H4 (cell line): ENCODE data around the gene SAMD11. TPM values are rescaled to one million over a fixed set of nuclear protein-coding genes. Genes with fewer than 3 reads are reported as not detected.

ENCODE experiments used
- DNase-seq: peaks from one replicate; pipeline ENCODE4 v3.0.0-alpha.2; 2015; ENCODE audit warnings: low spot score
- total RNA-seq: library from RNA; depleted of rRNA; stranded (reverse); fragments of >200 nt; shearing (Covaris generic); gene quantifications from 2 replicates; pipeline ENCODE4 v1.2.3, GENCODE V29; 2014

SAMD11 gene
- total RNA-seq, 1 experiment from 2014 or later = 39.7 TPM

GRCh38 chr1:917466-918091 is 6.1 kb upstream of the SAMD11 start:
- no peak for DNase-seq

GRCh38 chr1:918353-918752 is 5.4 kb upstream of the SAMD11 start:
- no peak for DNase-seq

- no peak for DNase-seq
Measured at GRCh38 chr1:918843-919242, 4.9 kb upstream of the SAMD11 start.

GRCh38 chr1:919271-919872 is 4.4 kb upstream of the SAMD11 start:
- DNase-seq = no peak

GRCh38 chr1:920010-920409 is 3.7 kb upstream of the SAMD11 start:
- DNase-seq = no peak

- no peak for DNase-seq
Measured at GRCh38 chr1:920521-920920, 3.2 kb upstream of the SAMD11 start.

- DNase-seq = peak; percentile 70
Measured at GRCh38 chr1:921011-921837, 2.5 kb upstream of the SAMD11 start.

- no peak for DNase-seq
Measured at GRCh38 chr1:923991-924655, 400 bp downstream of the SAMD11 start.

- DNase-seq = no peak
Measured at GRCh38 chr1:924656-925560, 1.2 kb downstream of the SAMD11 start.

GRCh38 chr1:925561-926421 is 2.1 kb downstream of the SAMD11 start:
- peak; percentile 56 for DNase-seq

- DNase-seq = no peak
Measured at GRCh38 chr1:927234-927633, 3.5 kb downstream of the SAMD11 start.

GRCh38 chr1:927748-928147 is 4.0 kb downstream of the SAMD11 start:
- no peak for DNase-seq

- no peak for DNase-seq
Measured at GRCh38 chr1:928825-929661, 5.3 kb downstream of the SAMD11 start.

- no peak for DNase-seq
Measured at GRCh38 chr1:929712-930632, 6.2 kb downstream of the SAMD11 start.

- DNase-seq = no peak
Measured at GRCh38 chr1:930633-931138, 7.0 kb downstream of the SAMD11 start.

GRCh38 chr1:931380-932172 is 7.9 kb downstream of the SAMD11 start:
- no peak for DNase-seq

GRCh38 chr1:932173-932510 is 8.4 kb downstream of the SAMD11 start:
- DNase-seq = no peak
